HFF-Myc (cell line): ENCODE results near the gene CHCHD6.

Experiments
- DNase-seq: peaks from one replicate; pipeline ENCODE4 v3.0.0-alpha.2; 2011; ENCODE audit warnings: low read depth; ENCODE audit errors: extremely low read depth
- H3K4me3 ChIP-seq: replicated peaks from 2 replicates; pipeline ENCODE4 v1.5.1; 2011; ENCODE audit warnings: low read depth, mild to moderate bottlenecking, control low read depth, low read length
- CTCF ChIP-seq: IDR thresholded peaks from 2 replicates; pipeline ENCODE4 v1.5.1; 2012; ENCODE audit warnings: mild to moderate bottlenecking, low read depth, low read length, control low read depth; ENCODE audit errors: missing control alignments

Gene CHCHD6

GRCh38 chr3:127005864-127006500 is 301.9 kb downstream of the CHCHD6 start:
- DNase-seq = no peak
- no peak for TF ChIP-seq CTCF
- H3K4me3 ChIP-seq = no peak overlapping the region

GRCh38 chr3:127006781-127007436 is 302.9 kb downstream of the CHCHD6 start:
- no peak for DNase-seq
- no peak for TF ChIP-seq CTCF
- no peak overlapping the region for H3K4me3 ChIP-seq

- no peak for DNase-seq
- H3K4me3 ChIP-seq = no peak overlapping the region
- no peak for TF ChIP-seq CTCF
Measured at GRCh38 chr3:127008236-127008635, 304.2 kb downstream of the CHCHD6 start.

- no peak for DNase-seq
- no peak for TF ChIP-seq CTCF
- no peak overlapping the region for H3K4me3 ChIP-seq
Measured at GRCh38 chr3:127009531-127009930, 305.5 kb downstream of the CHCHD6 start.
